Spinal cord (tissue), 10 donors: ENCODE results near the gene TOB2. TPM values are rescaled to one million over a fixed set of nuclear protein-coding genes. Genes with fewer than 3 reads are reported as not detected.

ENCODE experiments used
- DNase-seq, 6 donors: peaks; one replicate each; pipeline versions ENCODE4 v3.0.0 to v3.0.0-alpha.2; 2013 to 2015; ENCODE audit warnings: low spot score in 6 of 6, low read depth in 4 of 6
- H3K27ac ChIP-seq: one replicate; pipeline ENCODE4 v1.5.1; 2013; ENCODE audit warnings: low read depth, low read length, control low read depth
- H3K27me3 ChIP-seq: one replicate; pipeline ENCODE4 v1.6.1; 2013; ENCODE audit warnings: low read length; ENCODE audit not compliant: control insufficient read depth, insufficient read depth
- H3K36me3 ChIP-seq: one replicate; pipeline ENCODE4 v1.6.1; 2013; ENCODE audit warnings: low read length; ENCODE audit not compliant: control insufficient read depth, insufficient read depth
- H3K4me1 ChIP-seq: one replicate; pipeline ENCODE4 v1.6.1; 2013; ENCODE audit warnings: low read length; ENCODE audit not compliant: control insufficient read depth, insufficient read depth
- H3K4me3 ChIP-seq: one replicate; pipeline ENCODE4 v1.5.1; 2013; ENCODE audit warnings: low read depth, low read length, control low read depth
- H3K9me3 ChIP-seq: one replicate; pipeline ENCODE4 v1.6.1; 2013; ENCODE audit warnings: low read length; ENCODE audit not compliant: control insufficient read depth, insufficient read depth
- WGBS: methylation state at CpG from one replicate; pipeline ENCODE4 v1.1.5; 2013; ENCODE audit warnings: missing lambda C conversion rate; ENCODE audit not compliant: insufficient coverage; 5-methylcytosine and 5-hydroxymethylcytosine counted together
- long read RNA-seq, 4 donors: transcript quantifications; one replicate each; lab custom pipeline, GENCODE V29; 2026
- polyA plus RNA-seq, 2 donors: library from polyadenylated mRNA; unstranded; fragments of 120-200 nt; gene quantifications; one replicate each; pipeline ENCODE4 v1.2.1, GENCODE V29; 2013; ENCODE audit not compliant: insufficient read length in 2 of 2
- total RNA-seq, 2 donors: library from RNA; depleted of rRNA in 1 of 2; stranded (reverse); fragments of 120-200 nt in 1 of 2; fragments of >200 nt in 1 of 2; gene quantifications; one replicate each; pipeline versions ENCODE4 v1.2.3 to v1.2.4, GENCODE V29; 2013 to 2014
- donor health status: healthy.

The TOB2 gene
- total RNA-seq (10 to 100 TPM; 17.1 to 34.0 TPM), polyA plus RNA-seq (10 to 100 TPM; 43.7 to 45.5 TPM)
- long read RNA-seq, donor 1, full-length matches to known transcripts = 20 of 20 reads
- long read RNA-seq, donor 1, partial matches to known transcripts = 0 of 20 reads
- long read RNA-seq, donor 1, other reads (novel, unspliced or antisense) = 0 of 20 reads
- long read RNA-seq, donor 2, full-length matches to known transcripts = 20 of 20 reads
- long read RNA-seq, donor 2, partial matches to known transcripts = 0 of 20 reads
- long read RNA-seq, donor 2, other reads (novel, unspliced or antisense) = 0 of 20 reads
- long read RNA-seq, donor 3, full-length matches to known transcripts = 10 of 10 reads
- long read RNA-seq, donor 3, partial matches to known transcripts = 0 of 10 reads
- long read RNA-seq, donor 3, other reads (novel, unspliced or antisense) = 0 of 10 reads
- long read RNA-seq, donor 4, full-length matches to known transcripts = 13 of 13 reads
- long read RNA-seq, donor 4, partial matches to known transcripts = 0 of 13 reads
- long read RNA-seq, donor 4, other reads (novel, unspliced or antisense) = 0 of 13 reads

DNA sequence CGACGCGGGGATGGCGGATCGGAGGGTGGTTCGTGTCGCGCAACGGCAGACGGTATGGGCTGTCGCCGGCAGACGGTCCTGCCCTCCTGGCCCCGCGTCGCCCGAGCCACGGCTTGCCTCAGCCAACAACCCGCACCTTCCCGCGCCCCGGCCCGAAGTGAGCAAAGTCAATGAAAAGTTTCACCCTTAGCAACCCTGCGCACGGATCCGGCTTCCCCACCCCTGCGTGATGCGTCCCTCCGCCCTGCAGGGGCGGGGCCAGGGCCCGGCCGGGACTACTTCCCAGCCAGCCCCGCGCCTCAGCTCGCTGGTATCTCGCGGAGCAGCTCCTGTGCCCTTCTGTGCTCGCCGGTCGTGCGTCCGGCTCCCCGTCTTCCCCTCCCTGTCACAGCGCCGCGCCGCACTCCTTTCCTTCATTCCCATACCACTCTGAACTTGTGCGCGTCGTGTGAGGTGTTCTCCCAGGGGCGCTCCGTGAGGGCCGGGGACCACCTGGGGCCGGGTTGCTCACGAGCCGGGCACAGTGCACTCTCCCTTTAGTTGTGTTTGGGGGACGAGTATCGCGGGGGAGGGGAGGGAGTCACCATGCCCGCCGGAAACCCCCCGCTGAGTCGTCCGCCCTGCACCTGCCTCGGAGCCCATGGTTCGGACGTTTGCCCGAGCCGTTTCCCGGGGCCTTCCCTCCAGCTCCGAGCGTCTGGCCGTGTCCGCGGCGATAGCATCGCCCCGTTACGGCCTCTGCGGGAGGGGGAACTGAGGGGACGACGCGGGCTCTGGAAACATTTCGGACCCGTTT, at the start of gene TOB2:
Gene TOB2, minus strand, starts transcription at position 163 of the 796 bp plus-strand sequence. CDS start 9,456 bp downstream, outside the sequence.
- H3K4me1 ChIP-seq = peaks cover 13% of the 10 kb centered on the region

GRCh38 chr22:41491374-41492100, 44.9 kb upstream of the TOB2 start:
- Histone ChIP-seq H3K36me3 (peaks cover 6% of the 10 kb centered on the region), H3K9me3 (no peaks in the 10 kb centered on the region), H3K27me3 (no peaks in the 10 kb centered on the region), H3K27ac (peak overlapping the region; percentile 78), H3K4me1 (peaks cover 26% of the 10 kb centered on the region), H3K4me3 (no peak overlapping the region)
- DNase-seq = peak in 3 of 6 donors; percentile 59 to 85 (median 79)
- WGBS = 50% methylated on average over 2 of the region's 5 CpGs

More for the DNA sequence above, at the start of gene TOB2:
- WGBS = under 1% methylated on average over 85 of the region's 85 CpGs
- peak within 1 kb of the TSS; percentile 99 for H3K4me3 ChIP-seq
- H3K27me3 ChIP-seq = no peaks in the 10 kb centered on the region
- H3K27ac ChIP-seq = peak within 1 kb of the TSS; percentile 100
- peak; percentile 79 to 98 (median 91) for DNase-seq
- no peaks in the 10 kb centered on the region for H3K9me3 ChIP-seq
- H3K36me3 ChIP-seq = peaks cover 19% of the 10 kb centered on the region

DNA sequence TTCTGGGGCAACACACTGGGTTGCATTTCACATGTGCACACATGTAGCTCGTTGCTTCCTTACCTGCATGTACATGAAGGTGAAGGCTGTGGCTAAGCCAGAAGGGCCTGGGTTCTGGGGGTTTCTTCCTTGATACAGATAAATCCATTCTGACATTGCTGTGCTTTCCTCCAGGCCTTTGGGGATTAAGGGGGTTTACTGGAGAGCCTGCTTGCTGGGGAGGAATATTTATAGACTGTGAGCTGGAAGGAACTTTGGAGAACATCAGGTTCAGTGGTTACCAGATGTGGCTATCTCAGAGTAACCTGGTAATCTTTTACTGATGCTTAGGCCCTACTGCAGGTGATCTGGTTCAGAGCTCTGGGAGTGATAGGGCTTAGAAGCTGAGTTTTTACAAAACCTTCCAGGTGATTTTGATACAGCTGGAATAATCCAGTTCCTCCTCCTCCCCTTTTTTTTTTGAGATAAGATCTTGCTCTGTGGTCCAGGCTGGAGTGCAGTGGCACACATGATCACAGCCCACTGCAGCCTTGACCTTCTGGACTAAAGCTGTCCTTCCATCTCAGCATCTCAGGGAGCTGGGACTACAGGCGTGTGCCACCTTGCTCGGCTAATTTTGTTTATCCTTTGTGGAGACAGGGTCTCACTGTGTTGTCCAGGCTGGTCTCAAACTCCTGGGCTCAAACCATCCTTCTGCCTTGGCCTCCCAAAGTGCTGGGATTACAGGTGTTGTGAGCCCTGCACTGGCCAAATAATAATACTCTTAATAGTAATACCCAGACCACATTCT, 42.2 kb upstream of the TOB2 start:
- Histone ChIP-seq H3K27ac (peak overlapping the region; percentile 52), H3K27me3 (no peaks in the 10 kb centered on the region), H3K9me3 (no peaks in the 10 kb centered on the region), H3K4me1 (peaks cover 32% of the 10 kb centered on the region), H3K36me3 (peaks cover 3% of the 10 kb centered on the region), H3K4me3 (no peak overlapping the region)
- DNase-seq = no peak
- 100% methylated on average over 2 of the region's 3 CpGs for WGBS

GRCh38 chr22:41488076-41488475, 41.5 kb upstream of the TOB2 start:
- no peaks in the 10 kb centered on the region for H3K9me3 ChIP-seq
- peaks cover 33% of the 10 kb centered on the region for H3K4me1 ChIP-seq
- no peak overlapping the region for H3K4me3 ChIP-seq
- H3K36me3 ChIP-seq = peaks cover 3% of the 10 kb centered on the region
- DNase-seq = peak in 1 of 6 donors; percentile 39
- WGBS = 58% methylated on average over 3 of the region's 4 CpGs
- H3K27ac ChIP-seq = peak overlapping the region; percentile 52
- no peaks in the 10 kb centered on the region for H3K27me3 ChIP-seq

- peaks cover 3% of the 10 kb centered on the region for H3K36me3 ChIP-seq
- peaks cover 38% of the 10 kb centered on the region for H3K4me1 ChIP-seq
- H3K27ac ChIP-seq = peak overlapping the region; percentile 42
- H3K4me3 ChIP-seq = no peak overlapping the region
- 69% methylated on average over 7 of the region's 8 CpGs for WGBS
- H3K27me3 ChIP-seq = no peaks in the 10 kb centered on the region
- no peaks in the 10 kb centered on the region for H3K9me3 ChIP-seq
- DNase-seq = peak in 2 of 6 donors; percentile 31 to 65
Measured at GRCh38 chr22:41487037-41487935, 40.7 kb upstream of the TOB2 start.

GRCh38 chr22:41485033-41485432, 38.4 kb upstream of the TOB2 start:
- 85% methylated on average over 4 of the region's 7 CpGs for WGBS
- no peaks in the 10 kb centered on the region for H3K27me3 ChIP-seq
- peaks cover 3% of the 10 kb centered on the region for H3K36me3 ChIP-seq
- no peak for DNase-seq
- no peak overlapping the region for H3K4me3 ChIP-seq
- H3K4me1 ChIP-seq = peaks cover 55% of the 10 kb centered on the region
- no peak overlapping the region for H3K27ac ChIP-seq
- no peaks in the 10 kb centered on the region for H3K9me3 ChIP-seq

DNA sequence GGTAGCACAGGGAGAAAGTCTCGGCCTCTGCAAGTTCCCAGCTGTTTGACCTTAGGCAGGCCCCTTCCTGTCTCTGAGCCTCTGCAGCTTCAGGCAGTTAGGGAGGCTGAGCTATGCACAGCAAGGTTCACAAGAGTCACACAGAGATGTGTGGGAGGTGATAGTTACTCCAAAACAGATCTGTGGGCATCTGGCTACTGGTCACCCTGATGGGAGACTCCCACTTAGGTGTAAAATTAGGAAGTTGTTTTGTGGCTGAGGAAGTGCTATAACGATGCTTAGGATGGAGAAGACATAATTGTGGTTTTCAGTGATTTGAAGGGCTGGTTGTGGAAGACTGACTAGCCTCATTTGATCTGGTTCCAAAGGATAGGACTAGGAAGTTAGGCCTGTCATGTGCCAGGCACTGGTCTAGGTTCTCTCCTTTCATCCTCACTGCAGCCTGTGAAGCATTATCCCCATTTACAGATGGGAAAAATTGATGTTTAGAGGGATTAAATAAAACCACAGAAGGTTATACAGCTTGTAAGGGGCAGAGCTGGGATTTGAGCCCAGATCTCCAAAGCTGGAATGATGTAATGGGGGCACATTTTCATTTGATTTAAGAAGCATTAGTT, 35.8 kb upstream of the TOB2 start:
- Histone ChIP-seq H3K4me3 (no peak overlapping the region), H3K36me3 (peaks cover 7% of the 10 kb centered on the region), H3K4me1 (peaks cover 66% of the 10 kb centered on the region), H3K27ac (peak overlapping the region; percentile 96), H3K9me3 (no peaks in the 10 kb centered on the region), H3K27me3 (no peaks in the 10 kb centered on the region)
- 39% methylated on average over 2 of the region's 2 CpGs for WGBS
- no peak for DNase-seq

- DNase-seq = peak in 2 of 6 donors; percentile 42 to 50
- Histone ChIP-seq H3K4me1 (peaks cover 67% of the 10 kb centered on the region), H3K27me3 (no peaks in the 10 kb centered on the region), H3K9me3 (no peaks in the 10 kb centered on the region), H3K36me3 (peaks cover 7% of the 10 kb centered on the region), H3K4me3 (no peak overlapping the region), H3K27ac (peak overlapping the region; percentile 96)
- WGBS = 71% methylated on average over 1 of the region's 5 CpGs
Measured at GRCh38 chr22:41481925-41482318, 35.3 kb upstream of the TOB2 start.
